ENCODE results near the gene BCR.

- TF ChIP-seq CTCF (IDR thresholded peaks at IDR 0.05) (no peak), POLR2A (IDR thresholded peaks at IDR 0.05) (no peak), EP300 (IDR thresholded peaks at IDR 0.05) (no peak), POLR2AphosphoS5 (IDR thresholded peaks at IDR 0.05) (no peak)
Measured at GRCh38 chr22:23277583-23278295, 97.4 kb downstream of the BCR start.

All from suprapubic skin (tissue), 4 donors.